Neural cell (in vitro differentiated cells): ENCODE results near the gene SERPINB5. TPM values are rescaled to one million over a fixed set of nuclear protein-coding genes. Genes with fewer than 3 reads are reported as not detected.

Experiments
- H2AFZ ChIP-seq: fragments of 200-600, 300-800 bp; sonication (generic), shearing (Covaris generic); 2 replicates; pipeline ENCODE4 v1.6.0; 2014; ENCODE audit warnings: low read depth, mild to moderate bottlenecking, antibody characterized with exemption, low read length, moderate library complexity
- H3F3A ChIP-seq: fragments of 200-600 bp; shearing (Covaris generic); 2 replicates; pipeline ENCODE4 v1.6.1; 2016; ENCODE audit warnings: mild to moderate bottlenecking, moderate library complexity, mixed read lengths, antibody characterized with exemption, low read length; ENCODE audit not compliant: insufficient read depth, poor library complexity, severe bottlenecking
- H3K27ac ChIP-seq: fragments of 200-600, 300-800 bp; sonication (generic), shearing (Covaris generic); 2 replicates; pipeline ENCODE4 v1.5.1; 2014; ENCODE audit warnings: mild to moderate bottlenecking, low read length, moderate library complexity
- H3K27me3 ChIP-seq: fragments of 300-800, 200-600 bp; sonication (generic), shearing (Covaris generic); 2 replicates; pipeline ENCODE4 v1.6.0; 2014; ENCODE audit warnings: mild to moderate bottlenecking, low read depth, low read length, moderate library complexity; ENCODE audit not compliant: insufficient read depth
- H3K36me3 ChIP-seq: fragments of 300-800, 200-600 bp; sonication (generic), shearing (Covaris generic); 2 replicates; pipeline ENCODE4 v1.5.1; 2014; ENCODE audit warnings: mild to moderate bottlenecking, antibody characterized with exemption, low read length, moderate library complexity; ENCODE audit not compliant: insufficient read depth
- H3K4me2 ChIP-seq: fragments of 300-800, 200-600 bp; sonication (generic), shearing (Covaris generic); 2 replicates; pipeline ENCODE4 v1.6.0; 2014; ENCODE audit warnings: mild to moderate bottlenecking, low read length
- H3K4me3 ChIP-seq: fragments of 300-800, 200-600 bp; sonication (generic), shearing (Covaris generic); 2 replicates; pipeline ENCODE4 v1.5.1; 2014; ENCODE audit warnings: mild to moderate bottlenecking, low read length, moderate library complexity
- H3K79me2 ChIP-seq: fragments of 200-600 bp; shearing (Covaris generic); replicated peaks from 2 replicates; pipeline ENCODE4 v1.6.0; 2014; ENCODE audit warnings: mild to moderate bottlenecking, low read length, moderate library complexity; ENCODE audit not compliant: insufficient read depth
- H3K9ac ChIP-seq: fragments of 300-800, 200-600 bp; sonication (generic), shearing (Covaris generic); 2 replicates; pipeline ENCODE4 v1.6.1; 2016; ENCODE audit warnings: mild to moderate bottlenecking, low read length, mixed read lengths
- H3K9me2 ChIP-seq: fragments of 200-600 bp; shearing (Covaris generic); 2 replicates; pipeline ENCODE4 v1.6.1; 2016; ENCODE audit warnings: mild to moderate bottlenecking, low read length, mixed read lengths; ENCODE audit not compliant: insufficient read depth
- H3K9me3 ChIP-seq: fragments of 200-600, 300-800 bp; sonication (generic), shearing (Covaris generic); 2 replicates; pipeline ENCODE4 v1.6.1; 2016; ENCODE audit warnings: mild to moderate bottlenecking, mixed run types, low read length, moderate library complexity, mixed read lengths
- H4K20me1 ChIP-seq: fragments of 200-600 bp; shearing (Covaris generic); 2 replicates; pipeline ENCODE4 v1.6.1; 2016; ENCODE audit warnings: mild to moderate bottlenecking, mixed run types; ENCODE audit not compliant: insufficient read depth
- EP300 ChIP-seq: fragments of 450-650 bp; conservative IDR thresholded peaks from 2 replicates; pipeline ENCODE4 v1.6.1; 2014; ENCODE audit warnings: antibody characterized with exemption, mild to moderate bottlenecking, moderate library complexity; ENCODE audit not compliant: poor library complexity, severe bottlenecking
- EZH2 ChIP-seq: fragments of 200-600, 300-800 bp; shearing (Covaris generic), sonication (generic); IDR thresholded peaks from 2 replicates; pipeline ENCODE4 v1.6.1; 2014; ENCODE audit warnings: antibody characterized with exemption, low read length, borderline replicate concordance, mild to moderate bottlenecking; ENCODE audit not compliant: insufficient read depth, poor library complexity, severe bottlenecking
- MXI1 ChIP-seq: fragments of 450-650 bp; conservative IDR thresholded peaks from 2 replicates; pipeline ENCODE4 v1.6.1; 2014; ENCODE audit warnings: antibody characterized with exemption, mild to moderate bottlenecking; ENCODE audit not compliant: poor library complexity, severe bottlenecking
- POLR2AphosphoS5 ChIP-seq: IDR thresholded peaks from 2 replicates; pipeline ENCODE4 v1.6.1; 2012
- RAD21 ChIP-seq: fragments of 450-650 bp; conservative IDR thresholded peaks from 2 replicates; pipeline ENCODE4 v1.6.1; 2014; ENCODE audit warnings: antibody characterized with exemption, mild to moderate bottlenecking, moderate library complexity
- REST ChIP-seq: IDR thresholded peaks from 2 replicates; pipeline ENCODE4 v1.6.1; 2012; ENCODE audit warnings: borderline replicate concordance
- SMC3 ChIP-seq: fragments of 450-650 bp; conservative IDR thresholded peaks from 2 replicates; pipeline ENCODE4 v1.6.1; 2014; ENCODE audit warnings: antibody characterized with exemption, mild to moderate bottlenecking, moderate library complexity; ENCODE audit not compliant: poor library complexity
- TAF1 ChIP-seq: IDR thresholded peaks from 2 replicates; pipeline ENCODE4 v1.6.1; 2012; ENCODE audit warnings: low read depth
- polyA plus RNA-seq: library from polyadenylated mRNA; depleted of rRNA; stranded (reverse); fragments of >200 nt; gene quantifications from 2 replicates; pipeline ENCODE4 v1.2.3, GENCODE V29; 2014
- TF ChIP-seq, protein P1 (sequence below): fragments of 450-650 bp; IDR thresholded peaks from 2 replicates; pipeline ENCODE4 v1.5.1; 2014; ENCODE audit warnings: antibody characterized with exemption, mild to moderate bottlenecking, moderate library complexity; ENCODE audit not compliant: poor library complexity, severe bottlenecking

Gene SERPINB5
- polyA plus RNA-seq, 1 donor from 2014 or later: not detected

GRCh38 chr18:63515801-63516200 lies 39.0 kb downstream of the SERPINB5 start:
- Histone ChIP-seq H3K27ac (no peak overlapping the region), H3K36me3 (no peaks in the 10 kb centered on the region), H3F3A (no peaks in the 10 kb centered on the region), H4K20me1 (no peaks in the 10 kb centered on the region), H3K4me3 (no peak overlapping the region), H3K9me2 (no peaks in the 10 kb centered on the region), H3K27me3 (no peaks in the 10 kb centered on the region), H3K9me3 (no peaks in the 10 kb centered on the region), H3K4me2 (no peak overlapping the region), H3K79me2 (no peaks in the 10 kb centered on the region), H2AFZ (no peak overlapping the region), H3K9ac (no peak overlapping the region)
- TF ChIP-seq EP300 (no peak), MXI1 (no peak), EZH2 (no peak), POLR2AphosphoS5 (no peak), RAD21 (no peak), TAF1 (no peak), REST (no peak), SMC3 (no peak)
- TF ChIP-seq, protein P1, sequence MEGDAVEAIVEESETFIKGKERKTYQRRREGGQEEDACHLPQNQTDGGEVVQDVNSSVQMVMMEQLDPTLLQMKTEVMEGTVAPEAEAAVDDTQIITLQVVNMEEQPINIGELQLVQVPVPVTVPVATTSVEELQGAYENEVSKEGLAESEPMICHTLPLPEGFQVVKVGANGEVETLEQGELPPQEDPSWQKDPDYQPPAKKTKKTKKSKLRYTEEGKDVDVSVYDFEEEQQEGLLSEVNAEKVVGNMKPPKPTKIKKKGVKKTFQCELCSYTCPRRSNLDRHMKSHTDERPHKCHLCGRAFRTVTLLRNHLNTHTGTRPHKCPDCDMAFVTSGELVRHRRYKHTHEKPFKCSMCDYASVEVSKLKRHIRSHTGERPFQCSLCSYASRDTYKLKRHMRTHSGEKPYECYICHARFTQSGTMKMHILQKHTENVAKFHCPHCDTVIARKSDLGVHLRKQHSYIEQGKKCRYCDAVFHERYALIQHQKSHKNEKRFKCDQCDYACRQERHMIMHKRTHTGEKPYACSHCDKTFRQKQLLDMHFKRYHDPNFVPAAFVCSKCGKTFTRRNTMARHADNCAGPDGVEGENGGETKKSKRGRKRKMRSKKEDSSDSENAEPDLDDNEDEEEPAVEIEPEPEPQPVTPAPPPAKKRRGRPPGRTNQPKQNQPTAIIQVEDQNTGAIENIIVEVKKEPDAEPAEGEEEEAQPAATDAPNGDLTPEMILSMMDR: no peak

GRCh38 chr18:63518178-63519012 lies 41.6 kb downstream of the SERPINB5 start:
- Histone ChIP-seq H3K27ac (no peak overlapping the region), H3K4me3 (no peak overlapping the region), H3K9ac (no peak overlapping the region), H3F3A (no peaks in the 10 kb centered on the region), H3K9me2 (no peaks in the 10 kb centered on the region), H3K9me3 (no peaks in the 10 kb centered on the region), H3K79me2 (no peaks in the 10 kb centered on the region), H4K20me1 (no peaks in the 10 kb centered on the region), H3K27me3 (no peaks in the 10 kb centered on the region), H3K36me3 (no peaks in the 10 kb centered on the region), H3K4me2 (no peak overlapping the region), H2AFZ (no peak overlapping the region)
- TF ChIP-seq TAF1 (no peak), SMC3 (peak; percentile 96), REST (no peak), RAD21 (peak; percentile 92), EP300 (no peak)
- TF ChIP-seq, protein P1: peak; percentile 92
